Neural progenitor cell (in vitro differentiated cells): Measurements from ENCODE around the gene CNR2. TPM values are rescaled to one million over a fixed set of nuclear protein-coding genes. Genes with fewer than 3 reads are reported as not detected.

ENCODE experiments used
- DNase-seq: peaks from one replicate; pipeline ENCODE4 v3.0.0-alpha.2; 2016; ENCODE audit warnings: low spot score
- H2AFZ ChIP-seq: fragments of 200-600 bp; sonication (generic); replicated peaks from 2 replicates; pipeline ENCODE4 v1.6.1; 2016; ENCODE audit warnings: antibody characterized with exemption
- H3F3A ChIP-seq: fragments of 200-600 bp; sonication (generic); 2 replicates; pipeline ENCODE4 v1.6.1; 2016; ENCODE audit warnings: antibody characterized with exemption, low read depth
- H3K27ac ChIP-seq: fragments of 200-600 bp; sonication (generic); 2 replicates; pipeline ENCODE4 v1.5.1; 2016; ENCODE audit warnings: mild to moderate bottlenecking
- H3K27me3 ChIP-seq: fragments of 200-600 bp; sonication (generic); 2 replicates; pipeline ENCODE4 v1.6.1; 2016; ENCODE audit warnings: mild to moderate bottlenecking, moderate library complexity
- H3K36me3 ChIP-seq: fragments of 200-600 bp; sonication (generic); 2 replicates; pipeline ENCODE4 v1.5.1; 2016
- H3K4me1 ChIP-seq: fragments of 200-600 bp; sonication (generic); 2 replicates; pipeline ENCODE4 v1.6.1; 2016; ENCODE audit warnings: mixed run types
- H3K4me2 ChIP-seq: fragments of 200-600 bp; sonication (generic); 2 replicates; pipeline ENCODE4 v1.6.1; 2016
- H3K4me3 ChIP-seq: fragments of 200-600 bp; sonication (generic); 2 replicates; pipeline ENCODE4 v1.5.1; 2016
- H3K79me2 ChIP-seq: fragments of 200-600 bp; sonication (generic); 2 replicates; pipeline ENCODE4 v1.6.1; 2016; ENCODE audit warnings: low read depth
- H3K9ac ChIP-seq: fragments of 200-600 bp; sonication (generic); 2 replicates; pipeline ENCODE4 v1.6.1; 2016
- H3K9me3 ChIP-seq: fragments of 200-600 bp; sonication (generic); 2 replicates; pipeline ENCODE4 v1.5.1; 2016; ENCODE audit warnings: low read depth
- H4K20me1 ChIP-seq: fragments of 200-600 bp; sonication (generic); 2 replicates; pipeline ENCODE4 v1.6.1; 2016; ENCODE audit warnings: low read depth
- H3K27ac Mint-ChIP-seq: 3 replicates; pipeline ENCODE4 v1.8.0; 2021; ENCODE audit warnings: mixed read lengths
- H3K27me3 Mint-ChIP-seq: 2 replicates; pipeline ENCODE4 v1.8.0; 2022; ENCODE audit warnings: low read depth, mild to moderate bottlenecking, inconsistent platforms, moderate library complexity, mixed read lengths; ENCODE audit not compliant: insufficient read depth
- H3K36me3 Mint-ChIP-seq: 3 replicates; pipeline ENCODE4 v1.8.0; 2021; ENCODE audit warnings: mixed read lengths
- H3K4me1 Mint-ChIP-seq: 3 replicates; pipeline ENCODE4 v1.8.0; 2021; ENCODE audit warnings: mixed read lengths
- H3K4me3 Mint-ChIP-seq: 3 replicates; pipeline ENCODE4 v1.8.0; 2021; ENCODE audit warnings: mild to moderate bottlenecking, moderate library complexity, mixed read lengths
- H3K9me3 Mint-ChIP-seq: 3 replicates; pipeline ENCODE4 v1.8.0; 2020; ENCODE audit warnings: mixed read lengths
- CTCF ChIP-seq: fragments of 200-600 bp; sonication (generic); IDR thresholded peaks from 2 replicates; pipeline ENCODE4 v1.5.1; 2017; ENCODE audit warnings: antibody characterized with exemption, mild to moderate bottlenecking
- EZH2 ChIP-seq: fragments of 200-600 bp; sonication (generic); IDR thresholded peaks from 2 replicates; pipeline ENCODE4 v1.6.1; 2017; ENCODE audit warnings: antibody characterized with exemption, mild to moderate bottlenecking, moderate library complexity
- EZH2phosphoT487 ChIP-seq: fragments of 200-600 bp; sonication (generic); IDR thresholded peaks from 2 replicates; pipeline ENCODE4 v1.6.1; 2017; ENCODE audit warnings: antibody characterized with exemption
- total RNA-seq: library from RNA; depleted of rRNA; stranded (reverse); fragments of >200 nt; gene quantifications from 2 replicates; pipeline ENCODE4 v1.2.3, GENCODE V29; 2015; ENCODE audit warnings: low replicate concordance

Gene CNR2
- not detected in 2 replicates for total RNA-seq

- Mint-ChIP-seq H3K4me3 (no peak within 1 kb of the TSS), H3K27me3 (peaks cover 5% of the 10 kb centered on the region), H3K9me3 (no peaks in the 10 kb centered on the region), H3K36me3 (no peaks in the 10 kb centered on the region), H3K4me1 (peaks cover 5% of the 10 kb centered on the region), H3K27ac (no peak within 1 kb of the TSS)
- no peak within 1 kb of the TSS for H2AFZ ChIP-seq
- no peaks in the 10 kb centered on the region for H3K9me3 ChIP-seq
- no peak within 1 kb of the TSS for H3K27ac ChIP-seq
- no peak within 1 kb of the TSS for H3K9ac ChIP-seq
- H3K36me3 ChIP-seq: no peaks in the 10 kb centered on the region
- H3K79me2 ChIP-seq: no peaks in the 10 kb centered on the region
- no peak for DNase-seq
- H3K4me3 ChIP-seq: no peak within 1 kb of the TSS
- no peaks in the 10 kb centered on the region for H3K27me3 ChIP-seq
- no peaks in the 10 kb centered on the region for H3F3A ChIP-seq
- H3K4me2 ChIP-seq: no peak within 1 kb of the TSS
- no peaks in the 10 kb centered on the region for H3K4me1 ChIP-seq
- no peak for TF ChIP-seq EZH2
- TF ChIP-seq EZH2phosphoT487: no peak
- TF ChIP-seq CTCF: no peak
- H4K20me1 ChIP-seq: no peaks in the 10 kb centered on the region
These were observed at the start of gene CNR2 for GRCh38 chr1:23913212-23913880. Gene CNR2 (minus strand): TSS chr1:23913362. CDS start chr1:23875617, 37,745 bp downstream.

GRCh38 chr1:23960291-23961020 is 47.3 kb upstream of the CNR2 start:
- Histone ChIP-seq H3F3A (peaks cover 60% of the 10 kb centered on the region), H3K4me3 (peak overlapping the region; percentile 97), H3K9ac (peak overlapping the region; percentile 100), H2AFZ (no peak overlapping the region), H4K20me1 (peaks cover 44% of the 10 kb centered on the region), H3K36me3 (no peaks in the 10 kb centered on the region), H3K9me3 (no peaks in the 10 kb centered on the region), H3K4me1 (peaks cover 9% of the 10 kb centered on the region), H3K27me3 (no peaks in the 10 kb centered on the region), H3K79me2 (peaks cover 34% of the 10 kb centered on the region), H3K4me2 (peak overlapping the region; percentile 90), H3K27ac (peak overlapping the region; percentile 100)
- Mint-ChIP-seq H3K4me1 (peaks cover 35% of the 10 kb centered on the region), H3K27me3 (peaks cover 7% of the 10 kb centered on the region), H3K4me3 (peak overlapping the region; percentile 100), H3K9me3 (no peaks in the 10 kb centered on the region), H3K36me3 (peaks cover 15% of the 10 kb centered on the region), H3K27ac (peak overlapping the region; percentile 62)
- TF ChIP-seq EZH2phosphoT487 (no peak), EZH2 (no peak), CTCF (no peak)
- DNase-seq: no peak

DNA sequence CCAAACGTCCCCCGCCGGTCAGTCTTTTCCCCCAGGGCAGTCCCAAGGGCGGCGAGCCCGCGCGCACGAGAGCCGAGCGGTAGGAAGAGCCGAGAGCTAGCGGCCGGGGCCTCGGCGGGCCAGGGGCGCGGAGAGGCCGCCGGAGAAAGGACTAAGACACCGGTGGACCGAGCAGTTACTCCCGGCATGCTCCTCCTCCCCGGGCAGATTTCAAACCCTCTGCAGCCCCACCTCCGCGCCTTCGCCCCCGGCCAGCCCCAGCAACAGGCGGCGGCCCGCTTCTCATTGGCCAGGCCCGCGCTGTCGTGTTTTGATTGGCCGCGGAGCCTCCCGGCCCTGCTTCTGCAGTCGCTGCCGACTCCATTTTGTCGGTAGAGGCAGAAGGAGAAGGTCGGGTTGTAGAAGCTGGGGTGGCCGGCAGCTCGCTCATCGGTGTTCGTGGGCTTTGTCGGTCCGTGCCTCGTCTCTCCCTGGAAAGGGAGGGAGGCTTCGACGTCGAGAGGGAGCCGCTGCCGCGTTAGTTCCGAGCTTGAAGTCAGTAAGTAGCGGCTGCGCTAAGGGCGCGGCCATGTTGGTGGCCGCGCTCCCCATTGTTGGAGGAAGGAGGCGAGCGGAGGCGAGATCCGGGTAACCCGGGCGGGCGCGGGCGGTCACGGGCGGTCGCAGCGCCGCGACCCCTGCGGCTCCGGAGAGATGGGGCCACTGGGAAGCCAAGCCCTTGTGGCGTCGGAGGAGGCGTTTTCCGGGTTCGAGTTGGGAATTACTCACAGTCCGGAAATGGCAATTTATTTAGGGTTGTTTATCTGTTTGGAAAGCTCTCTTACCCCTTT is 46.5 kb upstream of the CNR2 start, which contains the start of gene PNRC2:
Gene PNRC2 (plus strand): TSS at position 368 of the 830 bp plus-strand sequence. CDS start 1,630 bp downstream, outside the sequence.
- Histone ChIP-seq H3K4me1 (peaks cover 9% of the 10 kb centered on the region), H3K9ac (peak within 1 kb of the TSS; percentile 100), H3F3A (peaks cover 53% of the 10 kb centered on the region), H2AFZ (peak within 1 kb of the TSS; percentile 85), H3K4me2 (peak within 1 kb of the TSS; percentile 90), H3K36me3 (no peaks in the 10 kb centered on the region), H4K20me1 (peaks cover 36% of the 10 kb centered on the region), H3K27ac (peak within 1 kb of the TSS; percentile 100), H3K79me2 (peaks cover 34% of the 10 kb centered on the region), H3K27me3 (no peaks in the 10 kb centered on the region), H3K9me3 (no peaks in the 10 kb centered on the region), H3K4me3 (peak within 1 kb of the TSS; percentile 97)
- peak within 1 kb of the TSS; percentile 100 for H3K4me3 Mint-ChIP-seq
- peaks cover 38% of the 10 kb centered on the region for H3K4me1 Mint-ChIP-seq
- H3K27me3 Mint-ChIP-seq: peaks cover 7% of the 10 kb centered on the region
- peak; percentile 98 for DNase-seq
- peak within 1 kb of the TSS; percentile 100 for H3K27ac Mint-ChIP-seq
- peaks cover 15% of the 10 kb centered on the region for H3K36me3 Mint-ChIP-seq
- no peaks in the 10 kb centered on the region for H3K9me3 Mint-ChIP-seq
- TF ChIP-seq EZH2phosphoT487: no peak
- TF ChIP-seq EZH2: peak; percentile 11
- TF ChIP-seq CTCF: no peak
